ENCODE data around the gene SLC5A1. TPM values are rescaled to one million over a fixed set of nuclear protein-coding genes. Genes with fewer than 3 reads are reported as not detected.
"Not testable (repeated sequence)": the region's sequence is repeated elsewhere in the genome, so short reads cannot be mapped to it uniquely, and the experiment has no call there.

SLC5A1 gene
- total and polyA plus RNA-seq, 2 of the 13 experiments (the other 11 are each of a cell fraction or from before 2014, with no cell fraction given) = not detected

DNA sequence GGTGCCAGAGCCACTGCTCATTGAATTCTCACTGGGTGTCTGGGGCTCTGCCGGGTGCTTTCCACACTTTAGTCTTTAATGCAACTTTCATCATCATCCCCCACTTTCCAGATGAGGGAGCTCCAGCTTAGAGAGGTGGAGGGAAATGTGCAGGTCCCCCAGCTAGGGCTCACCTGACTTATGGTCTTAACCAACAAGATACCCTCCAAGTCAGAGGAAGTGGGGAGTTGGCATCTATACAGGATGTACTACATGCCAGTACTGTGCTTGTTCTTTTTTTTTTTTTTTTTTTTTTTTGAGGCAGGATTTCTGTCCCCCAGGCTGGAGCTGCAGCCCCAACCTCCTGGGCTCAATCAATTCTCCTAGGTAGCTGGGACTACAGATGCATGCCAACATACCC is 89.7 kb downstream of the SLC5A1 start (continued):
- TF ChIP-seq, protein P1, sequence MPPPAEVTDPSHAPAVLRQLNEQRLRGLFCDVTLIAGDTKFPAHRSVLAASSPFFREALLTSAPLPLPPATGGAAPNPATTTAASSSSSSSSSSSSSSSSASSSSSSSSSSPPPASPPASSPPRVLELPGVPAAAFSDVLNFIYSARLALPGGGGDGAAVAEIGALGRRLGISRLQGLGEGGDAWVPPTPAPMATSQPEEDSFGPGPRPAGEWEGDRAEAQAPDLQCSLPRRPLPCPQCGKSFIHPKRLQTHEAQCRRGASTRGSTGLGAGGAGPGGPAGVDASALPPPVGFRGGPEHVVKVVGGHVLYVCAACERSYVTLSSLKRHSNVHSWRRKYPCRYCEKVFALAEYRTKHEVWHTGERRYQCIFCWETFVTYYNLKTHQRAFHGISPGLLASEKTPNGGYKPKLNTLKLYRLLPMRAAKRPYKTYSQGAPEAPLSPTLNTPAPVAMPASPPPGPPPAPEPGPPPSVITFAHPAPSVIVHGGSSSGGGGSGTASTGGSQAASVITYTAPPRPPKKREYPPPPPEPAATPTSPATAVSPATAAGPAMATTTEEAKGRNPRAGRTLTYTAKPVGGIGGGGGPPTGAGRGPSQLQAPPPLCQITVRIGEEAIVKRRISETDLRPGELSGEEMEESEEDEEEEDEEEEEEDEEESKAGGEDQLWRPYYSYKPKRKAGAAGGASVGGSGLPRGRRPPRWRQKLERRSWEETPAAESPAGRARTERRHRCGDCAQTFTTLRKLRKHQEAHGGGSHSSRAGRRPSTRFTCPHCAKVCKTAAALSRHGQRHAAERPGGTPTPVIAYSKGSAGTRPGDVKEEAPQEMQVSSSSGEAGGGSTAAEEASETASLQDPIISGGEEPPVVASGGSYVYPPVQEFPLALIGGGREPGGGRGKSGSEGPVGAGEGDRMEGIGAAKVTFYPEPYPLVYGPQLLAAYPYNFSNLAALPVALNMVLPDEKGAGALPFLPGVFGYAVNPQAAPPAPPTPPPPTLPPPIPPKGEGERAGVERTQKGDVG (CRISPR knock-in tag; IDR thresholded peaks at IDR 0.05; ENCODE audit: borderline replicate concordance) = no peak
- TF ChIP-seq YY1 (IDR thresholded peaks at IDR 0.05; ENCODE audit: insufficient read depth, insufficient replicate concordance, low read depth, low read length) = no peak
- TF ChIP-seq ZNF816 (CRISPR knock-in tag; IDR thresholded peaks at IDR 0.05; ENCODE audit: borderline replicate concordance) = no peak
- TF ChIP-seq ZNF501 (CRISPR knock-in tag; IDR thresholded peaks at IDR 0.05) = no peak
- no peak for TF ChIP-seq FOXA3 (CRISPR knock-in tag; IDR thresholded peaks at IDR 0.05)
- no peak for TF ChIP-seq ZNF530 (CRISPR knock-in tag; IDR thresholded peaks at IDR 0.05; ENCODE audit: low read depth)
- TF ChIP-seq ZNF362 (CRISPR knock-in tag; IDR thresholded peaks at IDR 0.05; ENCODE audit: borderline replicate concordance) = no peak
- no peak for TF ChIP-seq DNMT3B (CRISPR knock-in tag; conservative IDR thresholded peaks at IDR 0.05)
- no peak for TF ChIP-seq ZC3H4 (CRISPR knock-in tag; IDR thresholded peaks at IDR 0.05; ENCODE audit: borderline replicate concordance)

DNA sequence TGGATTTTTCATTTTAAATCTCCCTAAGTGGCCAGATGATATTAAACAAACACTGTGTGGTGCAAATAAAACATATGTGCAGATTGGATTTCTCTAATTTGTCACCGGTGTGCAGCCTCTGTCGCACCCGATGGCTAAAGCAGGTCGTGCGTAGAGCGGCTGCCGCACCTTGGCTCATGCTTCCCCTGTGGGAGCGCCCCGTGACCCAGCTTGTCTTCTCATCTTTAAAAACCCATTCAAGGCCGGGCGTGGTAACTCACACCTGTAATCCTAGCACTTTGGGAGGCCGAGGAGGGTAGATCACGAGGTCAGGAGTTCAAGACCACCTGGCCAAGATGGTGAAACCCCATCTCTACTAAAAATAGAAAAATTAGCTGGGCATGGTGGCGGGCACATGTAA is 91.7 kb downstream of the SLC5A1 start:
- H3K27me3 ChIP-seq (ENCODE audit: control insufficient read depth in 1 of 2, insufficient read depth in 2 of 2, low read length in 2 of 2); in situ Hi-C loops (cut with HindIII; ENCODE audit: extremely low pct_ligation_motif_present, low pct_unique_long_range_greater_than_20kb); H3K4me2 ChIP-seq (ENCODE audit: low read depth, low read length); CTCF ChIA-PET (ENCODE audit: low intra/inter-chr PET ratio, low total read pairs); H3K36me3 ChIP-seq (replicated peaks in 1 of 2; ENCODE audit: control insufficient read depth in 1 of 2, insufficient read depth in 2 of 2, low read length in 2 of 2); H3K4me1 ChIP-seq (ENCODE audit: insufficient read depth, low read length); ATAC-seq; POLR2A ChIA-PET; H2AFZ ChIP-seq (ENCODE audit: low read length); H3K9me3 ChIP-seq (ENCODE audit: low read length); H4K20me1 ChIP-seq (ENCODE audit: insufficient read depth, low read length); H3K27ac ChIP-seq (ENCODE audit: extremely low read length, insufficient read depth, low read length); H3K9ac ChIP-seq (ENCODE audit: insufficient read depth, low read depth, low read length); DNase-seq (ENCODE audit: low spot score); intact Hi-C loops (cut with micrococcal nuclease; ENCODE audit: unreplicated experiment); H3K4me3 ChIP-seq (replicated peaks in 1 of 3; ENCODE audit: insufficient read depth in 1 of 3, low read depth in 2 of 3, low read length in 3 of 3); BruUV-seq (replicated peaks); H3K79me2 ChIP-seq (ENCODE audit: insufficient read depth, low read length); FAIRE-seq: not testable (repeated sequence)
- 53% methylated on average over 14 of the region's 14 CpGs for WGBS (ENCODE audit: low lambda C conversion rate)

Data from HepG2 (cell line).